ENCODE data around the gene GCNT2. TPM values are rescaled to one million over a fixed set of nuclear protein-coding genes. Genes with fewer than 3 reads are reported as not detected.
"Not testable (repeated sequence)": the region's sequence is repeated elsewhere in the genome, so short reads cannot be mapped to it uniquely, and the experiment has no call there.

The GCNT2 gene
- total RNA-seq, 1 experiment from 2014 or later, result 27.3 TPM

DNA sequence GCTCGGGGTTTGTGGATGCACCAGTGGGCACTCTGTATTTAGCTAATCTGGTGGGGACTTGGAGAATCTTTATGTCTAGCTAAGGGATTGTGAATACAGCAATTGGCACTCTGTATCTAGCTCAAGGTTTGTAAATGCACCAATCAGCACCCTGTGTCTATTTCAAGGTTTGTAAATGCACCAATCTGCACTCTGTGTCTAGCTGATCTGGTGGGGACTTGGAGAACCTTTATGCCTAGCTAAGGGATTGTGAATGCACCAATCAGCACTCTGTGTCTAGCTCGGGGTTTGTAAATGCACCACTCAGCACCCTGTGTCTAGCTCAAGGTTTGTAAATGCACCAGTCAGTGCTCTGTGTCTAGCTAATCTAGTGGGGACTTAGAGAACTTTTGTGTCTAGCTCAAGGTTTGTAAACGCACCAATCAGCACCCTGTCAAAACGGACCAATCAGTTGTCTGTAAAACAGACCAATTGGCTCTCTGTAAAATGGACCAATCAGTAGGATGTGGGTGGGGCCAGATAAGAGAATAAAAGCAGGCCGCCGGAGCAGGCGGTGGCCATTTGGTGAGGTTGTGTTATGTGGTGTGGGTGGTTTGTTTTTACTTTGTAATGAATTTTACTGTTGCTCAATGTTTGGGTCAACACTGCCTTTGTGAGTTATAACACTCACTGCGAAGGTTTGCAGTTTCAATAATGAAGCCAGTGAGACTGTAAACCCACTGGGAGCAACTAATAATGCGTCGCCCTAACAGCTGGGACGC lies 139.5 kb downstream of the GCNT2 start:
- not testable (repeated sequence) for H3K36me3 ChIP-seq; H3K9me3 ChIP-seq (replicated peaks); H3K27me3 ChIP-seq (replicated peaks); DNase-seq (ENCODE audit: low read depth in 1 of 2, low spot score in 2 of 2); H3K4me3 ChIP-seq; H3K27ac ChIP-seq; H3K4me1 ChIP-seq (replicated peaks)

DNA sequence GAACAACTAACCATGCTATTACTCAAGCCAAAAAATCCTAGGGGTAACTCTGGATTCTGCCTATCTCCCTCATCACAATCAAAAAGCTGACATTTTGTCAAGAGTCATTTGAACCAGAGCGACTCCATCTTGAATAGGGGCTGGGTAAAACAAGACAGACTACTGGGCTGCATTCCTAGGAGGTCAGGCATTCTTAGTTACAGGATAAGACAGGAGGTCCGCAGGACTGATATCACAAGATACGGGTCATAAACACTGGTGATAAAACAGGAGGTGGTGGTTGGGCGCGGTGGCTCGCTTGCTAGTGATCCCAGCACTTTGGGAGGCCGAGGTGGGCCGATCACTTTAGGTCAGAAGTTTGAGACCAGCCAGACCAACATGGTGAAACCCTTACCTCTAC lies 141.1 kb downstream of the GCNT2 start:
- no peaks in the 10 kb centered on the region for H3K36me3 ChIP-seq
- DNase-seq (ENCODE audit: low read depth in 1 of 2, low spot score in 2 of 2), result no peak
- H3K27ac ChIP-seq, result no peak overlapping the region
- no peaks in the 10 kb centered on the region for H3K27me3 ChIP-seq (replicated peaks)
- H3K4me1 ChIP-seq (replicated peaks), result no peaks in the 10 kb centered on the region
- H3K9me3 ChIP-seq (replicated peaks), result no peaks in the 10 kb centered on the region
- no peak overlapping the region for H3K4me3 ChIP-seq

DNA sequence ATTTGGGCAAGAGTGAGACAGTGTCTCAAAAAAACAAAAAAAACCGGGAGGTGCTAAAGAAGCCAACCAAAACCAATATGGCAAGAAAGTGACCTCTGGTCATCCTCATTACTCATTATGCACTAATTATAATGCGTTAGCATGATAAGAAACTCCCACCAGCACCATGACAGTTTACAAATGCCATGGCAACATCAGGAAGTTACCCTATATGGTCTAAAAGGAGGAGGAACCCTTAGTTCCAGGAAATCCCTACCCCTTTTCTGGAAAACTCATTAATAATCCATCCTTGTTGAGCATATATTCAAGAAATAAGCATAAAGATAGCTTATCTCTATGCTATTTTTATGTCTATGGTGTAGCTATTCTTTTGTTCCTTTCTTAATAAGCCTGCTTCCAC lies 141.6 kb downstream of the GCNT2 start:
- Histone ChIP-seq H3K27me3 (replicated peaks) (no peaks in the 10 kb centered on the region), H3K4me1 (replicated peaks) (no peaks in the 10 kb centered on the region), H3K4me3 (no peak overlapping the region), H3K9me3 (replicated peaks) (no peaks in the 10 kb centered on the region), H3K36me3 (no peaks in the 10 kb centered on the region), H3K27ac (no peak overlapping the region)
- no peak for DNase-seq (ENCODE audit: low read depth in 1 of 2, low spot score in 2 of 2)

DNA sequence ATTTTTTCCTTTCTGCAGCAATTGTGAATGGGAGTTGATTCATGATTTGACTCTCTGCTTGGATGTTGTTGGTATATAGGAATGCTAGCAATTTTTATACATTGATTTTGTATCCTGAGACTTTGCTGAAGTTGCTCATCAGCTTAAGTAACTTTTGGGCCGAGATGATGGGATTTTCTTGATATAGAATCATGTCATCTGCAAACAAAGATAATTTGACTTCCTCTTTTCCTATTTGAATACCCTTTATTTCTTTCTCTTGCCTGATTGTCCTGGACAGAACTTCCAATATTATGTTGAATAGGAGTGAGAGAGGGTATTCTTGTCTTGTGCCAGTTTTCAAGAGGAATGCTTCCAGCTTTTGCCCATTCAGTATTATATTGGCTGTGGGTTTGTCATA lies 144.4 kb downstream of the GCNT2 start:
- DNase-seq (ENCODE audit: low read depth in 1 of 2, low spot score in 2 of 2); H3K9me3 ChIP-seq (replicated peaks); H3K36me3 ChIP-seq; H3K4me3 ChIP-seq; H3K4me1 ChIP-seq (replicated peaks); H3K27ac ChIP-seq; H3K27me3 ChIP-seq (replicated peaks): not testable (repeated sequence)

DNA sequence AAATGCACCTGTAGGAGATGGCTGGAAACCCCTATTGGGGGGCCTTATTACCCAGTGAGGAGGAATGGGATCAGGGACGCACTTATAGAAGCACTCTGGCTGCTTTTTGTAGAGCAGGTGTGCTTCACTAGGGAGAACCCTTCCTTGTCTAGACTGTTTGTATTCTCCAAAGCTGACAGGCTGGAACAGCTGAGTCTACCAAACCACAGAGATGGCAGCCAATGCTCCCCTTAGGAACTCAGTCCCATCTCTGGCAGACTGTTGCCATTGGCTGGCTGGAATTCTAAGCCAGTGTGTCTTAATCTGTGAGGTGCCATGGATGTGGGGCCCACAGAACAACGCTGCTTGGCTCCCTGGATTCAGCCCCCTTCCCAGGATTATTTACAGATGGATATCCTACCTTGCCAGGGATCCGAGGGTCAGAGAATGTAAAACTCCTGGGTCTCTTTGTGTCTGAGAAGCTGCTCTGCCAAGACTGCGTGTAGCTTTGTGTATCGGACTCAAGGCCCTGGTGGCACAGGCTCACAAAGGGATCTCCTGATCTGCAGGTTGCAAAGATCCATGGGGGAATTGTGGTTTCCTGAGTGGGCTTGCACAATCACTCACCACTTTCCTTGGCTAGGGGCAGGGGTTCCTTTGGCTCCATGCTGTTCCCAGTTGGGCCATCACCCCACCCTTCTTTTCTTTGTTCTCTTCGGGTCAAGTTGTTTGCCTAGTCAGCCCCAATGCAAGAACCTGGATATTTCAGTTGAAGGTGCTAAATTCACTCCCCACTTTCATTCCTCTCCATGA lies 147.2 kb downstream of the GCNT2 start:
- no peaks in the 10 kb centered on the region for H3K9me3 ChIP-seq (replicated peaks)
- no peak overlapping the region for H3K27ac ChIP-seq
- DNase-seq (ENCODE audit: low read depth in 1 of 2, low spot score in 2 of 2), result no peak
- peaks cover 6% of the 10 kb centered on the region; the same call in 1 of the 2 replicates for H3K27me3 ChIP-seq (replicated peaks)
- no peaks in the 10 kb centered on the region for H3K36me3 ChIP-seq
- H3K4me3 ChIP-seq, result no peak overlapping the region
- no peaks in the 10 kb centered on the region for H3K4me1 ChIP-seq (replicated peaks)

DNA sequence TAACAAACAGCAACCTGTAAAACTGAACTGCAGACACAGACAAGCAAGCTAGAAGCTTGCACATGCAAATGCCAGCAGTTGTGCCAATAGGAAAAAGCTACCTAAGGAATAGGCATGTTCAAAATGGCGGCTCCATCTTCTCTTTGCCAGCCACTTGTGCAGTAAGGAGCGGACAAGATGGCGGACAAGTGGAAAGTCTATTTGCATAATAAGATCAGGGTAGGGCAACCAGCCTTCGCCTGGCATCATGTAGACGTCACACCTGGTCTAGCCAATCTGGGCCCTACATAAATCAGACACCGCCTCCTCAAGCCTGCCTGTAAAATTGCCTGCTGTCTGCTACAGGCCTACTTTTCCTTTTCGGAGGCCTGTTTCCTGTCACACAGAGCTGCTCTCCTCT lies 155.3 kb downstream of the GCNT2 start:
- no peak for DNase-seq (ENCODE audit: low read depth in 1 of 2, low spot score in 2 of 2)
- Histone ChIP-seq H3K4me1 (replicated peaks) (no peaks in the 10 kb centered on the region), H3K36me3 (no peaks in the 10 kb centered on the region), H3K27ac (no peak overlapping the region), H3K4me3 (no peak overlapping the region), H3K9me3 (replicated peaks) (0 out of 2 replicates have a peak, but pooled peaks cover 3% of the 10 kb centered on the region), H3K27me3 (replicated peaks) (no peaks in the 10 kb centered on the region)

DNA sequence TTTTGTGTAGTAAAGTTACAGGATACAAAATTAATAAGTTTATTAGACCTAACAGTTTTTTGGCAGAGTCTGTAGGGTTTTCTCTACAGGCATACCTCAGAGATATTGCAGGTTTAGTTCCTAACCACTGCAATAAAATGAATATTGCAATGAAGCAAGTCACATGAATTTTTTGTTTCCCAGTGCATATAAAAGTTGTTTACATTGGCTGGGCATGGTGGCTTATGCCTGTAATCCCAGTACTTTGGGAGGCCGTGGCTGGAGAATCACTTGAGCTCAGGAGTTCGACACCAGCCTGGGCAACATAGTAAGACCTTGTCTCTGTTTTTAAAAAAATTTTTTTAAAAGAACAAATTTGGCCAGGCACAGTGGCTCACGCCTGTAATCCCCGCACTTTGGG lies 157.3 kb downstream of the GCNT2 start:
- H3K36me3 ChIP-seq, result no peaks in the 10 kb centered on the region
- no peaks in the 10 kb centered on the region for H3K4me1 ChIP-seq (replicated peaks)
- H3K4me3 ChIP-seq, result no peak overlapping the region
- H3K27ac ChIP-seq, result no peak overlapping the region
- no peaks in the 10 kb centered on the region for H3K27me3 ChIP-seq (replicated peaks)
- H3K9me3 ChIP-seq (replicated peaks), result 0 out of 2 replicates have a peak, but pooled peaks cover 3% of the 10 kb centered on the region
- no peak for DNase-seq (ENCODE audit: low read depth in 1 of 2, low spot score in 2 of 2)

Other genes starting within 250 kb of the GCNT2 start
- gene TFAP2A, start 106.3 kb upstream of the GCNT2 start, total RNA-seq (2014; rRNA removed; shearing (Covaris generic)), result 5.8 and 10.2 TPM in 2 replicates
- gene C6orf52, start 173.3 kb downstream of the GCNT2 start, total RNA-seq (2014; rRNA removed; shearing (Covaris generic)), result 0.50 and 2.2 TPM in 2 replicates
- 35.4 and 45.5 TPM in 2 replicates for gene PAK1IP1, start 173.6 kb downstream of the GCNT2 start, total RNA-seq (2014; rRNA removed; shearing (Covaris generic))
- gene TMEM14C, start 201.7 kb downstream of the GCNT2 start, total RNA-seq (2014; rRNA removed; shearing (Covaris generic)), result 281 and 359 TPM in 2 replicates
- 171 and 226 TPM in 2 replicates for gene TMEM14B, start 226.5 kb downstream of the GCNT2 start, total RNA-seq (2014; rRNA removed; shearing (Covaris generic))

Measured in SJSA1 (cell line).